Activated naive CD4-positive, alpha-beta T cell treated with anti-CD3 and anti-CD28 coated beads, Interleukin-2, amount 50 U/mL, for 24 hours (primary cell): ENCODE results near the gene RFX5.

Source experiments
- H3K27ac Mint-ChIP-seq: one replicate; pipeline ENCODE4 v1.8.0; 2021; ENCODE audit warnings: mild to moderate bottlenecking, mixed read lengths
- H3K27me3 Mint-ChIP-seq: one replicate; pipeline ENCODE4 v1.8.0; 2021; ENCODE audit warnings: mixed read lengths
- H3K36me3 Mint-ChIP-seq: one replicate; pipeline ENCODE4 v1.8.0; 2021; ENCODE audit warnings: mixed read lengths
- H3K4me1 Mint-ChIP-seq: one replicate; pipeline ENCODE4 v1.8.0; 2021; ENCODE audit warnings: mixed read lengths
- H3K4me3 Mint-ChIP-seq: one replicate; pipeline ENCODE4 v1.8.0; 2021; ENCODE audit warnings: mild to moderate bottlenecking, mixed read lengths
- H3K9me3 Mint-ChIP-seq: one replicate; pipeline ENCODE4 v1.8.0; 2021; ENCODE audit warnings: mixed read lengths

Gene RFX5

GRCh38 chr1:151312826-151313225 lies 34.2 kb downstream of the RFX5 start:
- Mint-ChIP-seq H3K36me3 (peaks cover 9% of the 10 kb centered on the region), H3K4me3 (peak overlapping the region; percentile 63), H3K27ac (peak overlapping the region; percentile 94), H3K9me3 (no peaks in the 10 kb centered on the region), H3K27me3 (no peaks in the 10 kb centered on the region), H3K4me1 (peaks cover 56% of the 10 kb centered on the region)

GRCh38 chr1:151312411-151312810 lies 34.6 kb downstream of the RFX5 start:
- Mint-ChIP-seq H3K27ac (peak overlapping the region; percentile 94), H3K4me1 (peaks cover 53% of the 10 kb centered on the region), H3K36me3 (peaks cover 9% of the 10 kb centered on the region), H3K9me3 (no peaks in the 10 kb centered on the region), H3K27me3 (no peaks in the 10 kb centered on the region), H3K4me3 (peak overlapping the region; percentile 63)

GRCh38 chr1:151311589-151312331 lies 35.3 kb downstream of the RFX5 start:
- peaks cover 9% of the 10 kb centered on the region for H3K36me3 Mint-ChIP-seq
- no peaks in the 10 kb centered on the region for H3K9me3 Mint-ChIP-seq
- peak overlapping the region; percentile 63 for H3K4me3 Mint-ChIP-seq
- H3K27me3 Mint-ChIP-seq: no peaks in the 10 kb centered on the region
- H3K4me1 Mint-ChIP-seq: peaks cover 52% of the 10 kb centered on the region
- peak overlapping the region; percentile 94 for H3K27ac Mint-ChIP-seq

DNA sequence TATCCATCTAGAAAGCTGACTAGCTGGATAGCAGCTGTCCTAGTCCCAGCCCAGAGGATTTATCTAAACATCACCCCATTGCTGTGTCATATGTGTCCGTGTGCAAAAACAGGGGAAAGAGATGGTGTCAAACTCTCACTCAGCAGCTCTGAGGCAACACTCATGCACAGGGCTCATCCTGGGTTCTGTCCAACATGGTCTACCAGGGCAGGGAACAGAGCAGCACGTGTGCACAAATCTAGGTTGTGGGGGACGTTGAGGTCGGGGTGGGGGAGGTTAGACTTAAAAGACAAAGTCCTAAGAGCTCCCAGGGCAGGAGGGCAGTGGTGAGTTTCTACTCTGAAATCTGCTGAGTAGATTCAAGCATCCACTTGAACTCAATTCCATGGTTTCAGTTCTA lies 36.0 kb downstream of the RFX5 start:
- Mint-ChIP-seq H3K27me3 (no peaks in the 10 kb centered on the region), H3K4me1 (peaks cover 52% of the 10 kb centered on the region), H3K4me3 (peak overlapping the region; percentile 63), H3K27ac (no peak overlapping the region), H3K36me3 (peaks cover 9% of the 10 kb centered on the region), H3K9me3 (no peaks in the 10 kb centered on the region)

- peak overlapping the region; percentile 51 for H3K27ac Mint-ChIP-seq
- peaks cover 11% of the 10 kb centered on the region for H3K36me3 Mint-ChIP-seq
- H3K9me3 Mint-ChIP-seq: no peaks in the 10 kb centered on the region
- no peaks in the 10 kb centered on the region for H3K27me3 Mint-ChIP-seq
- H3K4me1 Mint-ChIP-seq: peaks cover 46% of the 10 kb centered on the region
- no peak overlapping the region for H3K4me3 Mint-ChIP-seq
Measured at GRCh38 chr1:151309811-151310323, 37.2 kb downstream of the RFX5 start.

GRCh38 chr1:151294742-151295462 lies 52.1 kb downstream of the RFX5 start:
- peaks cover 9% of the 10 kb centered on the region for H3K36me3 Mint-ChIP-seq
- no peaks in the 10 kb centered on the region for H3K9me3 Mint-ChIP-seq
- no peaks in the 10 kb centered on the region for H3K27me3 Mint-ChIP-seq
- H3K4me3 Mint-ChIP-seq: no peak overlapping the region
- H3K4me1 Mint-ChIP-seq: no peaks in the 10 kb centered on the region
- no peak overlapping the region for H3K27ac Mint-ChIP-seq

DNA sequence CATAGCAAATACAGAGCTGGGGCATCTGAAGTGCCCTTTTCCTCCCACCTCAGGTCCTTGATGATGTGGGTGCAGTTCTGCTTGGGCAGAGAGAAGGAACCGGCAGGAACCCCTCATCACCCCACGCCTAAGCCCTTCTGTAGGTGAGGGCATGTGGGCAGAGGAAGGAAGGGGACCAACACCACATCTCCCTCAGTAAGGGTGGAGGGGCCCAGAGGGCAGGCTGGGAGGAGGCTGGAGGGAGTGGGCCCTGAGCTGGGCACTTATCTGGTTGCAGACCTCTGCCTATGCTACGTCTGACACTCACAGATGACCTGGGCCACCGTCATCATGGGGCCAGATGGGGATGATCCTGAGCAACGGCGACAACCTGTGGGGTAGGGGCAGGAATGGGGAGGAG lies 54.0 kb downstream of the RFX5 start:
- Mint-ChIP-seq H3K27ac (peak overlapping the region; percentile 8), H3K36me3 (peaks cover 4% of the 10 kb centered on the region), H3K9me3 (no peaks in the 10 kb centered on the region), H3K4me1 (peaks cover 9% of the 10 kb centered on the region), H3K27me3 (no peaks in the 10 kb centered on the region), H3K4me3 (no peak overlapping the region)

GRCh38 chr1:151292207-151293030 lies 54.6 kb downstream of the RFX5 start:
- no peaks in the 10 kb centered on the region for H3K9me3 Mint-ChIP-seq
- H3K4me1 Mint-ChIP-seq: peaks cover 9% of the 10 kb centered on the region
- H3K27me3 Mint-ChIP-seq: no peaks in the 10 kb centered on the region
- peaks cover 4% of the 10 kb centered on the region for H3K36me3 Mint-ChIP-seq
- peak overlapping the region; percentile 51 for H3K27ac Mint-ChIP-seq
- no peak overlapping the region for H3K4me3 Mint-ChIP-seq

- Mint-ChIP-seq H3K9me3 (no peaks in the 10 kb centered on the region), H3K27ac (no peak overlapping the region), H3K36me3 (peaks cover 4% of the 10 kb centered on the region), H3K27me3 (no peaks in the 10 kb centered on the region), H3K4me3 (no peak overlapping the region), H3K4me1 (peaks cover 12% of the 10 kb centered on the region)
Measured at GRCh38 chr1:151290709-151291303, 56.2 kb downstream of the RFX5 start.
